Posterior cingulate gyrus (tissue), 11 donors: ENCODE results near the gene CFAP251.

Experiments
- DNase-seq, 10 donors: peaks; one replicate each; pipeline versions ENCODE4 v3.0.0 to v3.0.0-alpha.2; 2020 to 2021; ENCODE audit warnings: mixed read lengths in 3 of 10
- intact Hi-C: fragments of 100-400 bp; cut with DNase I; formaldehyde crosslinking; loops from one replicate; pipeline ENCODE4 v1.15.1; 2023

The CFAP251 gene

GRCh38 chr12:121942145-121942718 is 23.8 kb downstream of the CFAP251 start:
- intact Hi-C loops, result no loop called here

GRCh38 chr12:121943926-121944325 is 25.5 kb downstream of the CFAP251 start:
- no peak for DNase-seq
- intact Hi-C loops, result no loop called here

More at GRCh38 chr12:121942145-121942718, 23.8 kb downstream of the CFAP251 start:
- DNase-seq, result peak in 1 of 10 donors; percentile 16

DNA sequence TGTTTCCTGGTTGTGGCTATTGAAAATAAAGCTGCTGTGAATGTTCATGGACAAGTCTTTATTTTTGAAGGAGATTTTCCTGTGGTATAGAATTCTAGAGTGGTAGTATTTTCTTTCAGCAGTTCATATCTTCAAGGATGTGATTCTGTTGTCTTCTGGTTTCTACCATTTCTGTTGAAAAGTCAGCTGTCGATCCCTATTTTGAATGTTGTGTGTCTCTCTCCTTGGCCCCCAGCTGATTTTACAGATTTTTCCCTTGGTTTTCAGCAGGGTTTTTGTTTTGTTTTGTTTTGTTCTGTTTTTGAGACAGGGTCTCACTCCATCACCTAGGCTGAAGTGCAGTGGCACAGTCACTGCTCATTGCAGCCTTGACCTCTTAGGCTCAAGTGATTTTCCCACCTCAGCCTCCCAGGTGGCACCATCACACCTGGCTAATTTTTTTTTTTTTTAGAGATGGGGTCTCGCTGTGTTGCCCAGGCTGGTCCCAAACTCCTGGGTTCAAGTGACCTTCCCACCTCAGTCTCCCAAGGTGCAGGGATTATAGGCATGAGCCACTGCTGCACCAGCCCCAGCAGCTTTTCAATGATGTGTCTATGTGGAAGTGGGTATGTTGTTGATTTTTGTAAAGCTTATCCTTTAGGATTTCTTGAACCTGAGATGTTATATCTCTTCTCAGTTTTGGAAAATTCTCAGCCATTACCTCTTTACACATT is 28.1 kb downstream of the CFAP251 start:
- DNase-seq, result no peak
- intact Hi-C loops, result no loop called here

DNA sequence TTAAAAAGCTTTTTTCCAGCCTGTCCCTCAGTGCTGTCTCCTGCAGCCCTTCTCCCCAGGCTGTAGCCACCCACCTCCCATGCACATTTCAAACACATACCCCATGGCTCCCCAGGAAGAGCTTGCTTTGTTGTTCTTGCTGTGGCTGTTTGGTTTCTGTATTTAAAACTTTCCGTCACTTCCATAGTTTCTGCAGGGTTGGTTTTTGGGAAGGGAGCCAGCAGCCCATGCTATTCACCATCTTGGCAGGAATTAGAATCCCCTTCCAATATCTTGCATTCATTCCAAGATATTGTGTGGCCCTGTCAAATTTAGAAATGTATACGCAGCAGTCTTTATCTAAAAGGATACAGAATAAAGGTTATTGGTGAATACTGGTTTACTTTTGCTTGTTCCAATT is 29.6 kb downstream of the CFAP251 start:
- no peak for DNase-seq
- intact Hi-C loops, result no loop called here

GRCh38 chr12:121949648-121950397 is 31.4 kb downstream of the CFAP251 start:
- no peak for DNase-seq
- intact Hi-C loops, result no loop called here

GRCh38 chr12:121953117-121953692 is 34.8 kb downstream of the CFAP251 start:
- intact Hi-C loops, result no loop called here

DNA sequence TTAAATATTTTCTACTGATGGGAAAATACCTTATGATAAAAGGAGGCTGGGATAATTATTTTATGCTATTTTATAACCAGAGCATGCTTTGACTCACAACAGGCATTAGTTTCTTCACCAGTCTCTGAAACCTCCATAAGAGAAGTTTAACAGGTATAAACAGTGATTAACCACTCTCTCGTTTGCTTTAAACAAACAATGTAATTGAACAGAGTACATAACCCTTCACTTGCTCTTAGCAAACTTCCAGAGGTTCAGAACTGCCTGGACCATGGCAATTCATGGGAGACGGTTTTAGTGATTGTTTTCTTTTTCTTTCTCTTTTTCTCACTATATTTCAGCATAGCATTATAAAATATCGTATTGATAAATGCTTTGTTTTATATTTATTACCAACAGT is 35.3 kb downstream of the CFAP251 start:
- DNase-seq, result no peak
- intact Hi-C loops, result no loop called here

More at GRCh38 chr12:121953117-121953692, 34.8 kb downstream of the CFAP251 start:
- no peak for DNase-seq

DNA sequence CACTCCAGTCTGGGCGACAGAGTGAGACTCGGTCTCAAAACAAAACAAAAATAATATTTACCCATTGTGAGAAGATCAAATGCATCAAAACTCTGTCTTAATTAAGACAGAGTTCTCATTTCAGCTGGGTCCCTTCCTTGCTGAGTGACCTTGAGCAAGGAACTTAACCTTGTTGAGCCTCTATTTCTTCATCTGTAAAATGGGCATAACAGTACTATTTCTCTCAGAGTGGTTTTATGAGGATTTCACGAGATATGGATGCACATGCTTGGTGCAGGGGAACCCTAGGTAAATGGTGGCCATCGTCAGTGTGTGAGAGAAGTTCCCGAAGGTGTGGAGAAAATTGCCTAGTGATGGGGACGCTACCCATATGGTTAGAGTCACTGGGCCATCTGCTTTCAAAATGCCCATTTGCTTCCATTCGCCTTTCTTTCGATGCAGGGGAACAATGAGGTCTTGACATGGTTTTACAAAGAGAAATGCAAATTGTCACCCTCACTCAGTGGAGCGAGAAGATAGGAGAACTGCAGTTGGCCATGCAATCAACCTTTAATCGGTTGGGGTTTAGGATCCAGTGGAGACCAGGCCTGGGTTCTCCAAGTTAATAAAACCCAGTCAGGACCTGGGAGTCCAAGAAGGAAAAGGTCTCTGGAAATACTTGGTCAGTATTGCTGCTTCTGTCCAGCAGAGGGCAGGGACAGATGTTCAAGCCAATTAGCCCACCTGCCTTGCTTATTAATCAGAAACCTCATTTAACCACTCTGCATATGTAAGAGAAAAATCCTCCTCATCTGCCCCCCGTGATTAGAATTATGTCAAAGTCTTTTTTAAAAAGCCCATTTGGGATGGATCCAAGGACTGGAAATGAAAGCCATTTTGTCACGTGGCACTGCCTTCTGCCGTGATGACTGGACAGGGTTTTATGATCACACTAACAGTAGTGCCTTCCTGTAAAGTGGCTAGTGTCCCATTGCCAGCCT is 37.2 kb downstream of the CFAP251 start:
- intact Hi-C loops, result no loop called here
- peak in 1 of 10 donors; percentile 18 for DNase-seq

- no peak for DNase-seq
- intact Hi-C loops, result no loop called here
These were observed 39.6 kb downstream of the CFAP251 start for GRCh38 chr12:121957861-121958515.

- no peak for DNase-seq
- intact Hi-C loops, result no loop called here
These were observed 40.3 kb downstream of the CFAP251 start for GRCh38 chr12:121958541-121959240.

DNA sequence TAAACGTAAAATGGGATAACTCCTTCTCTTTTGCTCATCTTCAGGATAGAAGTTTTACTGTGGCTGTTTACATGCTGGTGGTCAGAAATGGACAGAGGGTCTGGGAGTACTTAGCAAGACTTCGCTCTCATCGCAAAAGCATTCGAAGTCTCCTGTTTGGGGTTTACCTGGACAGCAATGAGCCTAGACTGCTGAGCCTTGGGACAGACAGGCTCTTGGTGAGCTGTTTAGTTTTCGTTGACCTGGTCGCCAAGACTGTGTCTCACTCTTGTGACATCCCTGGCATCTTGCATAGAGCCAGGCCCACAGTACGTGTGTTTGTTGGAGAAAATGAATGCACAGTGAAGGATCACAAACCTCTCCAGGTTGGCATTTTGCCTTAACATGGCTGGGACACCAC is 42.1 kb downstream of the CFAP251 start:
- no peak for DNase-seq
- intact Hi-C loops, result no loop called here

DNA sequence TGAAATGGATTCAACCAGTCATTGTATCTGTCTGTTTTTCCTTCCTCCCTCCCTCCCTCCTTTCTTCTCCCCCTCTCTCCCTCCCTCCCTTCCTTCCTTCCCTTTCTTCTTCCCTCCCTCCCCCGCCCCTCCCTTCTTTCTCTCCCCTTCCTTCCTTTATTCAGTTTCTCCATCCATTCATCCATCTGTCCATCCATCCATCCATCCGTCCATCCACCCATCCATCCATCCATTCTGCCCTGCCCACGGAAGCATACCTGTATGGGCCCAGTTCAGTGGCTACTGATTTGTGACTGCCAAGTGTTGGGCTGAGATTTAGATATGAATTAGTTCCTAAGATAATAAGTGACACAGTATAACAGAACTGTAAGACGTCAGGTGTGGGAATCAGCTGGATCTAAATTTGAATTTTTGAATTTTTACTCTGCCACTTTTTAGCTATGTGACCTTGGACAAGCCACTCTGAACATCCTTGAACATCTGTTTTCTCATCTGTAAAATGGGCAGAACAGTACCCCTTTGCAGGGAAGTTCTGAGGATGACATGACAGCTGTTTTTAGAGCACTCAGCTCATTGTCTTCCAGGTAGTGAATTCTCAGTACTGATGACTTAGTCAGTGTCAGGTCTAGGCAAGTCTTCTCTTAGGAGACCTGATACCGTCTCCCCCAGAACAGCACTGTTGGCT is 42.9 kb downstream of the CFAP251 start:
- no peak for DNase-seq
- intact Hi-C loops, result no loop called here

DNA sequence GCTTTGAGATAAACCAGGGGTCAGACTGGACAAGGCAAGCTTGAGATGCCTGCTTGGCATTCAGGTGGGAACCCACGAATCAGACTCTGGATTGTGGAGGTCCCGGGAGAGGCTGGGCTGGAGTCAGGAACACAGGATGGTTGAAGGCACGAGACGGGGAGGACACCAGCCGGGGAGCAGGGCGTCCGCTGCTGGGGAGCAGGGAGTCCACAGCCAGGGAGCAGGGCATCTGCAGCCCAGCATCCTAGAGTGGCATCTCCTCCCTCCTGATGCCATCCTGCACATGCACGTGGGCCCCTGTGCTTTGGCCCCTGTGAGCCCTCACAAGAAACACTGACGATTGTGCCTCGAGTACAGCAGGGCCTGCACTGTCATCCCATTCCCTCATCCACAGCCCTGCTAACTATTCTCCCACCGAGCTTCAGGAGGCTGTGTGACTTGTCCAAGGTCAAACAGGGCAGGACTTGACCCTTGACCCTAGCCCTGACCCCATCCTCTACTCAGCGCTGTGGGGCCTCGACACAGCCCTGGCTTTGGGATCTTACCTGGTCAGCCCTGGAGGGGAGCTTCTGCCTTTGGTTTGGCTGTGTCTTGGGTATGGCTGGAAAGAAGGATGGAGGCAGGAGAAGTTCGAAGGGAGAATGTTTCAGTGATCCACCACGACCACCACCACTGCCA is 45.1 kb downstream of the CFAP251 start:
- intact Hi-C loops, result no loop called here
- DNase-seq, result no peak

- DNase-seq, result no peak
- intact Hi-C loops, result no loop called here
These were observed 46.6 kb downstream of the CFAP251 start for GRCh38 chr12:121964813-121965643.

- DNase-seq, result peak in 1 of 10 donors; percentile 2
- intact Hi-C loops, result no loop called here
These were observed 48.6 kb downstream of the CFAP251 start for GRCh38 chr12:121966959-121967358.

DNA sequence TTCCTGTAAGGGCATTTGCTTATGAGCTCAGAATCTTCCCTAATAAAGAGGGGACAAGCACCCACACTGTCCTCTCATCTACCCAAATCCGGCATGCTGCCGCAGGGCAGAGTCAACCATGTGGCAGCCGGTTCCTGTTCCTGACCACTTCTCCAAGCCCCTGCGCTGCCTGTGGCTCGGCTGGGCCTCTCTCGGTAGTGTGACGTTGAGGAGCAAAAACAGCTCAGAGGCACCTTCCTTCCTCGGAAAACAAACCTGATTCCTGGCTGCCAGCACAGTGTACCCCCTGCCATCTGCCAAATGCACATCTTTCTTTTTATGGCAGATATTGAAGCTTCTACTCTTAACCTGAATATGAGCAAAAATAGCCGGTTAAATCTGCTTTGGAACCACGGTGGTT is 50.5 kb downstream of the CFAP251 start:
- DNase-seq, result peak in 5 of 10 donors; percentile 18 to 89 (median 30)
- intact Hi-C loops, result no loop called here

GRCh38 chr12:121969726-121970125 is 51.3 kb downstream of the CFAP251 start:
- DNase-seq, result peak in 1 of 10 donors; percentile 1
- intact Hi-C loops, result no loop called here
